HG03159 (cell line): ENCODE data around the gene OSBPL7.

ENCODE experiments used
- ATAC-seq: cut with Tn5 transposase; IDR thresholded peaks from one replicate; pipeline ENCODE4 v1.9.1; 2021; ENCODE audit warnings: mild to moderate bottlenecking, moderate library complexity; ENCODE audit not compliant: unreplicated experiment

Gene OSBPL7

DNA sequence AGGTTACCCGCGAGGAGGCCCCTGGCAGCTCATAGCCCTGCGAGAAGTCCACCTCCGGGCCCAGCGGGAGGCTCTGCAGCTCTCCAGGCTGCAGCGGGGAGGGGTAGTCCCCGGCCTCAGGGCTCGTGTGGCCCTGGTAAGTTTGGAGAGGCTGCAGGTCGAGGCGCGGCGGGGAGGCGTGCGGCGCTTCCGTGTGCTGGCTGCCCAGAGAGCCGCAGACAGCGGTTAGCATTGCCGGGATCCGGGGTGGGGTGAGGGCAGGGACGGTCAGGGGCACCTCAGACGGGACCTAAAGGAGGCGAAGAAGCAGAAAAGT is 26.6 kb upstream of the OSBPL7 start:
- no peak for ATAC-seq

DNA sequence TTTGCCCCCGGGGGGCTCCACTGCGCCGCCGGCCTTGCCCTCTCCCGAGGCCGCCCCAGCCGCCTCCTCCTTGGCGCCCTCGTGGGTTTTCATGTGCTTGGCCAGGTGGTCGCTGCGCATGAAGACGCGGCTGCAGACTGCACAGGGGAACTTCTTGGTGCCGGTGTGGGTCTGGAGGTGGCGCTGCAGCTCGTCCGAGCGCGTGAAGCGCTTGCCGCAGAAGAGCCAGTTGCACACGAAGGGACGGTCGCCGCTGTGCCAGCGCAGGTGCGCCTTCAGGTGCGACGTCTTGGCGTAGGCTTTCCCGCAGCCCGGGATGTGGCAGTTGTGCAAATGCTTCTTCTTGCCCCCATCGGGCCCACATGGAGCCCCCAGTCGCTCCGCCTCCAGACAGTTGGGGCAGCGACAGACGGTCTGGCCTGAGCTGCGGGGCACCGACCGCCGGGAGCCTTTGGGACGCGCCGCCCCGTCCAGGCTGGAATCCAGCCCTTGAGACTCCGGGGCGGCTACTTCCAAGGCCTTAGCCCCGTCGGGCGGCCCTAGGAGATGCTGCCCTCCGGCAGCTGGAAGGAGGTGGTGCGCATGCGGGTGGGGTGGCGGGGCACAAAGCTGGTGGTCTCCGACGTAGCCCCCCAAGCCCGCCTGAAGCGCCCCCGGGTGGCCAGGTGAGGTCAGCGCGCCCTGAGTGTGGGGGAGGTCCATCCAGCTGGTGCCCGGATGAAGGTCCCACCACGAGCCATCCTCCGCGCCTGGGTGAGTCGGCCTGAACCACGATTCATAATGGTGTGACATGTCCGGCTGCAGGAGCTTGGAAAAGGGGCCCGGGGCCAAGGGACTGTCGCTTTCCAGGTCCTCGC is 26.0 kb upstream of the OSBPL7 start:
- ATAC-seq = no peak

DNA sequence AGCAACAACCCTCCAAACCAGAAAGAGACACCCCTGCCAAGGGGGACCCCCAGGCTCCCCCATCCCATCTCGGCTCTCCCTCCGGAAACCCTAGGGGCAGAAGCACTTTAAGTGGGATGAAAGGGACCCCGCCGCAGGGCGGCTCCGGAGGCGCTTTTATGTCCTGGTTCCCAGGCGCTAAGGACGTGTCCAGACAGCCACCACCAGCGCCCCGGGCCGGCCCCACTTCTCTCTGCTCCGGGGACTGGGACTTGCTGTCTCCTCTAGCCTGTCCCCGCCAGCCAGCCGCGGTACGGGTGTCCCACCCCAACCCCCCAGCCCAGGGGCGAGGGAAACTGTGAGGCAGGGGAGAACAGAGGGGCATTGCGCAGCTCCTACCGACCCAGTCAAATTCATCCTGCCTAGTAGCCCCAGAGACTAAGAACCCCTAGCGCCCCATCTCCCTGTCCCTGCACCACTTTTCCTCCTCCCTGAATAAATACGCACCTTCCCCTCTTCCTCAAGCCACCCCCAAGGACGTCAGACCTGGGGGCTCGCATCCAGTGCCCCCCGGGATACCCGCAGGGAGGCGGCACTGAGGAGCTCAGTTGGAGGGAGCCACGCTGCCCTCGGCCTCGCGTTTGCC is 25.2 kb upstream of the OSBPL7 start:
- no peak for ATAC-seq

- no peak for ATAC-seq
Observed at GRCh38 chr17:47845716-47846075, 24.1 kb upstream of the OSBPL7 start.

DNA sequence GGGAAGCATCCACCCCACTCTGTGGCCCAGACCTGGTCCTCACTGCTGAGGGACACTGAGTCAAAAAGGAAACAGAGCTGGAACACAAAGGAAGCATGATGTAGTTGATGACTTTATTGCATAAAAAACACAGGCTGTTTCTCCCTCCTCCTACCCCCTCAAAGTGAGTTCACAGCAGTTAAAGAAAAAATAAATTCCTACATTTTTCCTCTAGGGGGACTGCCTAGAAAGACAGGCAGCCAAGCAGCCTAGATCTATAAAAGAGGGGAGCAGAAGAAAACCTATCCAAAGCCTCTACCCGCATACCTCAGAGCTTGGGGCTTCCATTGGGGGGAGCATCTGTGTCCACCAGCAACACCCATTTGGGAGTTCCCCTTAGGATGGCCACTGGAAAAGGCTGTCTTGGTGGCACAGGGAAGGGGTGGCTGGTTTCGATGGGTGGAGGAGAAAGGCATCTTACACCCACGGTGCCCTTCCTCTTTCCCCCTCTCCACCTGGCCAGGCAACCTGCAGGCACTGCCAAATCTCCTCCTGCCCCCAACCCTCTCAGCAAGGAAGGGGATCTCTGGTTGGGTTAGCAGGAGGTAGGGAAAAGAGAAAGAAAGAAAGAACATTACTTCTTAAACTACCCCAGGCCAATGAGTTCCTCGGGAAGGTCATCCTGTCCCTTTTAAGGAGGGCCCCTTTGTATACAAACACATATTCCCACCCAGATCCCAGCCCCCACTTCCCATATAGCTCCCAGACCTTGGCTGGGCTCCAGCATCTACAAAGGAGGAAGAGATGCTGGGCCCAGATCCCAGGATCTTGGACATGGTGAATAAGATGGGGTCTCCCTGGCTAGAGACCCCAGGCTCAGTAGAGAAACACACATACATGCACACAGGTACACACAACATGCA is 23.5 kb upstream of the OSBPL7 start:
- no peak for ATAC-seq

DNA sequence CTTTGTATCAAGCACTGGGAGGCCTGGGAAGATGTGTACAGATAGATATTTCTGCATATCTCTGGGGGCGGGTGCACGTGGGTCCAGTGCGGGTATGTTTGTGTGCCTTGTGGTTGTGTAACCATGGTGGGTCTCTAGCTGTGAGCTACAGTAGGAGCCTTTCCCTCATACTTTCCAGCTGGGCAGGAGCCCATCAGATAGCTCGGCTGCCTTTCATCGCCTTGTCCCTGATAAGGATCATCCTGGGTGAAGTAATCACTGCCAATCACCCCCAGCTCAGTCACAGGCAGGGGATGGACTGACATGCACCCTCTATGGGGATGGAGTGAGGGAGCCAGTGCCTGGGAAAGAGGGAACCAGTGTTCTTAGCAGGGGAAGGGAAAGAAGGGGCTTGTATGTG is 22.6 kb upstream of the OSBPL7 start:
- no peak for ATAC-seq

GRCh38 chr17:47843391-47843730 is 21.8 kb upstream of the OSBPL7 start:
- ATAC-seq = no peak

- no peak for ATAC-seq
Observed at GRCh38 chr17:47841488-47842291, 20.1 kb upstream of the OSBPL7 start.

GRCh38 chr17:47840742-47841487 is 19.3 kb upstream of the OSBPL7 start, which contains the start of gene SCRN2:
SCRN2 (minus strand) TSS chr17:47841273; CDS start chr17:47840843, 430 bp downstream.
- ATAC-seq = peak; percentile 85

GRCh38 chr17:47840001-47840741 is 18.6 kb upstream of the OSBPL7 start:
- ATAC-seq = no peak

DNA sequence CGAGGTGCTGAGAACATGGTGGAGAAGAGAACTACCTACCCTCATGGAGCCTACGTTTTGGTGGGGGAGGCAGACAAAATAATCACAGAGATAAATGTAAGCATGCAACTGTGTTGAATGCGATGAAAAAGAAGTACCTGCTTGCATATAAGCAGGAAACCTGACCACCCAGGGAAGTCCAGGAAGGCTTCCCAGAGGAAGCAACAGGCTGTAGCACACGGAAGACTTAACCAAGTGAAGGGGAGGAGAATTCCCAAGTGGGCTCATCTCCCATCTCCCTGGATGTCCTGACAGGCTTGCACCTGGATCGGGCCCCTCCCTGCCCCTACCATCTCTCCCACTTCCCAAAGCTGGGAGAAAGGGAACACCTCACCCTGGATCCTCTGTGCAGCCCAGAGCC is 17.5 kb upstream of the OSBPL7 start:
- ATAC-seq = no peak

DNA sequence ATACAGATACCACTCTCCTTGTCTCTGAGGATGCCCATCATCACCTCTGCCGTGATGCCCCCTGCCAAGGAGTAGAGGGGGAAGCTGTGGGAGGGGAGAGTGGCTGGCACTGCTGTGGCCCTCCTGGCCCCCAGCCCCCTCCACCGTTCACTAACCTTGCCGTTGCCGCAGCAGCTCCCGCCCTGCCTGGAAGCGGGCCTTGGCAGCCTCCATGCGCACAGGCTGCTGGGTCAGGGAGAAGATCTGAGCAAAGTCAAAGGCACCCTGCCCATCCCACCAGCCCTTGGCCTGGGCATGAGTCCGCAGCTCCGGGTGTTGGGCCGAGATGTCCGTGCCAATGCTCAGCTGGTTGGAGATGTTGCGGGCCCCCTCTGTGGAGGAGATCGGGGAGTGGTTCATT is 17.0 kb upstream of the OSBPL7 start:
- ATAC-seq = no peak

GRCh38 chr17:47837401-47838039 is 15.9 kb upstream of the OSBPL7 start:
- ATAC-seq = no peak

DNA sequence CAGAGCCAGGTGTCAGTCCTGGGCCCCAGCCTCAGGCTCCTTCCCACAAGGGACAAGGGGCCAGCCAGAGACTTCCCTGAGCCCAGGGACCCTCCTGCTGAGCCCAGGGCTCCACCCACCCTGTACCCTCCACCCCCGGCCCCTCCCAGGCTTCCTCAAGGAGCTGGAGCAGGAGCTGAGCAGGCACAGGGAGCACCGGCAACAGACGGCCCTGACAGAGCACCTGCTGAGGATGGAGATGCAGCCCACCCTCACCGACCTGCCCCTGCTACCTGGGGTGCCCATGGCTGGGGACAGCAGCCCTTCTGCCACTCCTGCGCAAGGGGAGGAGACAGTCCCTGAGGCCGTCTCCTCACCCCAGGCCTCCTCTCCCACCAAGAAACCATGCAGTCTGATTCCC is 15.0 kb upstream of the OSBPL7 start:
- ATAC-seq = no peak

GRCh38 chr17:47834756-47835155 is 13.2 kb upstream of the OSBPL7 start:
- no peak for ATAC-seq

DNA sequence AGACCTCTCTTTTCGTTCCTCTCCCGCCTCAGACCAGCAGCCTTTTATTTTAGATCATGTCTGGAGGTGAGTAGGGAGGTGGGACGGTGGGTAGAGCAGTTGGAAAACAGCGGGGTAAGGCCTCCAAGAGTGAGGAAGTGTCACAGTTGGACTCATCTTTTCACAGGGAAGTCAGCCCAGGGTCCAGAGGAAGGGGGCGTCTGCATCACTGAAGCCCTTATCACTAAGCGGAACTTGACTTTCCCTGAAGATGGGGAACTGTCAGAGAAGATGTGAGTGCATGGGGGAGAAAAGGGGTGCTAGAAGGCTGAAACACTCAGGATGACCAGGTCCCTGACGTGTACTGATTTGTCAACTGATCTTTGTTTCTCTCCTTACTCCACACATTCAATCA is 10.3 kb upstream of the OSBPL7 start:
- ATAC-seq = no peak

GRCh38 chr17:47831003-47831933 is 9.7 kb upstream of the OSBPL7 start, which contains the start of the genes LRRC46 and MRPL10:
LRRC46 (plus strand) TSS chr17:47831670; CDS start chr17:47831990, 320 bp downstream.
MRPL10 (minus strand) TSS chr17:47831541; CDS start chr17:47831511, 30 bp downstream.
- ATAC-seq = peak; percentile 87
